Immature natural killer cell (primary cell): Measurements from ENCODE around the gene TSR1. TPM values are rescaled to one million over a fixed set of nuclear protein-coding genes. Genes with fewer than 3 reads are reported as not detected.

Source experiments
- DNase-seq, 3 donors: peaks; one replicate each; pipeline ENCODE4 v3.0.0; 2022; ENCODE audit warnings: mixed read lengths in 1 of 3
- H3K27ac Mint-ChIP-seq, 6 donors: one replicate each; pipeline ENCODE4 v1.8.0; 2020; ENCODE audit warnings: mixed read lengths in 6 of 6, mild to moderate bottlenecking in 5 of 6, inconsistent platforms in 4 of 6, moderate library complexity in 3 of 6
- H3K27me3 Mint-ChIP-seq, 3 donors: one replicate each; pipeline ENCODE4 v1.8.0; 2020 to 2021; ENCODE audit warnings: low read depth in 3 of 3, mild to moderate bottlenecking in 3 of 3, mixed read lengths in 3 of 3, moderate library complexity in 3 of 3, inconsistent platforms in 1 of 3
- H3K36me3 Mint-ChIP-seq, 3 donors: one replicate each; pipeline ENCODE4 v1.8.0; 2020; ENCODE audit warnings: mixed read lengths in 3 of 3, inconsistent platforms in 2 of 3, mild to moderate bottlenecking in 2 of 3
- H3K4me1 Mint-ChIP-seq, 2 donors: one replicate each; pipeline ENCODE4 v1.8.0; 2020; ENCODE audit warnings: inconsistent platforms in 2 of 2, mild to moderate bottlenecking in 2 of 2, mixed read lengths in 2 of 2, moderate library complexity in 1 of 2
- H3K4me3 Mint-ChIP-seq, 5 donors: one replicate each; pipeline ENCODE4 v1.8.0; 2020; ENCODE audit warnings: mild to moderate bottlenecking in 5 of 5, mixed read lengths in 5 of 5, inconsistent platforms in 3 of 5, moderate library complexity in 3 of 5
- H3K9me3 Mint-ChIP-seq, 6 donors: one replicate each; pipeline ENCODE4 v1.8.0; 2020; ENCODE audit warnings: mild to moderate bottlenecking in 6 of 6, mixed read lengths in 6 of 6, inconsistent platforms in 4 of 6, moderate library complexity in 3 of 6
- polyA plus RNA-seq, 3 donors: library from polyadenylated mRNA; unstranded; fragments of 300-500 nt; fragmentation: Illumina TruSeq; gene quantifications; one replicate each; pipeline ENCODE4 v1.2.3, GENCODE V29; 2021

TSR1 gene
- polyA plus RNA-seq, 3 donors from 2014 or later: 8.0 to 17.1 (median 9.5) TPM

DNA sequence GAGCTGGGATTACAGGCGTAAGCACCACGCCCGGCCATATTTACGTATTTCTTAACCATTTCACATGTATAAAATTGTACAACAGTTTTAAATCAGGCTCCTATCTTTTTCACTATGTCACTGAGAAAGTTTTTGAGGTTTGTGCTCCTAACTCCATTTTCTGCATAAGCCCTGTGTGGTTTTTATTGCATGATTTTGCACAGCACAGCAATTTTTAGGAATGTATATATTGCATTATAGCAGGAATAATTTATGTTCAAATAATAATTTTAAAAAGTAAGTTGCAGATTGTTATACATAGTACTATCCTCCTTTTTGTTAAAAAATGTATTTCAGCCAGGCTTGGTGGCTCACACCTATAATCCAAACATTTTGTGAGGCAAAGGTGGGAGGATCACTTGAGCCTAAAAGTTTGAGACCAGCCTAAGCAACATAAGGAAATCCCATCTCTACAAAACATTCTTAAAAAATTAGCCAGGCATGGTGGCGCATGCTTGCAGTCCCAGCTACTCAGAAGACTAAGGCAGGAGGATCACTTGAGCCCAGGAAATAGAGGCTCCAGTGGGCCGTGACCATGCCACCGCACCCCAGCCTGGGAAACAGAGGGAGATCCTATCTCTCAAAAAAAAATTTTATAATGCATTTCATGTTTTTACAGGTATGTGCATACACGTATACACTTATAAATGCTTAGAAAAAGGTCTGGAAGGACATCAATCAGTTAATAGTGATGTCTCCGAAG is 58.7 kb downstream of the TSR1 start:
- Mint-ChIP-seq H3K4me3 (no peak overlapping the region), H3K27me3 (peaks cover 0 to 6% (median 0%) of the 10 kb centered on the region in 3 donors), H3K9me3 (no peaks in the 10 kb centered on the region), H3K27ac (peak overlapping the region in 1 of 6 donors; percentile 83), H3K36me3 (peaks cover 29 to 38% (median 30%) of the 10 kb centered on the region in 3 donors), H3K4me1 (peaks cover 33 to 44% of the 10 kb centered on the region in 2 donors)
- no peak for DNase-seq

DNA sequence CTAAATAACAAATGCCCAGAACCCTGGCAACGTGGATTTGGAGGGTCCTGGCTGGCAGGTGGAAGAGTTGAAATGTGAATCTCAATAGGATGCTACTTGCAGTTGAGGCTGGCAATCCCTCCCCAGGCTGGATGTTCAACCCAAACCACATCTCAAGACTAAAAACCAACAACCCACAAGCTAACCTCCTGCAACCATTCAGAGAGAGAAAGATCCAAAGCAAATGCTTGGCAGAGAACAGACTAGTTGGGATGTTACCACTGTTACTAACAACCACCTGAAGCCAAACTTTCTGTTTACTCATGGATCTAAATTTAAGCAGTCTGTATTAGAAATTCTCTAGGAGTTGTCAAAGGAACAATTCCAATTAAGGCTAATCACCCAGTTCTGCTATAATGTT is 60.5 kb downstream of the TSR1 start:
- Mint-ChIP-seq H3K27me3 (no peaks in the 10 kb centered on the region), H3K4me3 (peak overlapping the region; percentile 4 to 54 (median 34)), H3K36me3 (peaks cover 12 to 25% (median 22%) of the 10 kb centered on the region in 3 donors), H3K4me1 (peaks cover 40 to 44% of the 10 kb centered on the region in 2 donors), H3K9me3 (no peaks in the 10 kb centered on the region), H3K27ac (peak overlapping the region; percentile 34 to 86 (median 58))
- peak in 2 of 3 donors; percentile 32 for DNase-seq

DNA sequence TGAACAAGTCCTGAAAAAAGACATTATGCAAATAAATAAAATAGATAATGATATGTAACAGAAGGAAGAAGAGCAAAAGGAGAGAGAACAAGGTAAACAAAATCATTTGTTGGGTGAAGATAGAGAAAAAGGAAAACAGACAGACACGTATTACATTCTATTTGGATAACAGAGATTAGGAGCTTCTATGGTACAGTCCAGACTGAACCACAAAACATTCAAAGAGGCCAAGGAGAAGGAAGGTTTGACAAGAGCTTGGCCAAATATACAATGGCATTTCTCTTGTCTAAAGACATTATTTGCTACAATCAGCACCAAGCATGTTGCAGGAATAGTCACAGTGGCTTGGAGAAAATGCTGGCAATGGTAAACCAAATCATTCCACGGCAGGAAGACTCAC is 61.8 kb downstream of the TSR1 start:
- H3K36me3 Mint-ChIP-seq: peaks cover 12 to 18% (median 17%) of the 10 kb centered on the region in 3 donors
- peak overlapping the region in 1 of 5 donors; percentile 15 for H3K4me3 Mint-ChIP-seq
- H3K27ac Mint-ChIP-seq: peak overlapping the region in 3 of 6 donors; percentile 6 to 16 (median 13)
- DNase-seq: no peak
- H3K4me1 Mint-ChIP-seq: peaks cover 48 to 57% of the 10 kb centered on the region in 2 donors
- H3K9me3 Mint-ChIP-seq: no peaks in the 10 kb centered on the region
- H3K27me3 Mint-ChIP-seq: peaks cover 0 to 2% (median 0%) of the 10 kb centered on the region in 3 donors

Other genes with a start within 250 kb of the TSR1 start
- 1 to 10 TPM; 1.6 to 9.8 (median 4.7) TPM for gene SMG6, start 32.7 kb downstream of the TSR1 start, polyA plus RNA-seq
- 10 to 100 TPM in 1 of 3 donors, 1 to 10 TPM in 2; 6.6 to 13.9 (median 8.6) TPM for gene SRR, start 32.5 kb downstream of the TSR1 start, polyA plus RNA-seq
- 1 to 10 TPM; 1.6 to 8.9 (median 3.3) TPM for gene SGSM2, start 1.0 kb upstream of the TSR1 start, polyA plus RNA-seq
- gene MNT, start 64.6 kb upstream of the TSR1 start, polyA plus RNA-seq: 1 to 10 TPM in 1 of 3 donors, under 1 TPM in 2; 0.10 to 1.1 (median 0.64) TPM
- gene METTL16, start 175.4 kb upstream of the TSR1 start, polyA plus RNA-seq: 10 to 100 TPM in 2 of 3 donors, 1 to 10 TPM in 1; 7.9 to 23.8 (median 11.8) TPM